Upper lobe of left lung (tissue), 4 donors: ENCODE data around the gene SPATA32.

Experiments used
- POLR2A ChIP-seq, 4 donors: fragments of 450-650 bp; IDR thresholded peaks; one replicate each; pipeline ENCODE4 v1.5.1; 2016 to 2017; ENCODE audit warnings: antibody characterized with exemption in 4 of 4, mild to moderate bottlenecking in 2 of 4
- TF ChIP-seq, protein P1 (sequence below), 6 experiments: fragments of 450-650 bp in 4 of 6; fragments of 200-600 bp in 2 of 6; sonication (generic) in 2 of 6; IDR thresholded peaks; one replicate each; pipeline ENCODE4 v1.5.1; 2016 to 2019; ENCODE audit warnings: antibody characterized with exemption in 6 of 6

DNA sequence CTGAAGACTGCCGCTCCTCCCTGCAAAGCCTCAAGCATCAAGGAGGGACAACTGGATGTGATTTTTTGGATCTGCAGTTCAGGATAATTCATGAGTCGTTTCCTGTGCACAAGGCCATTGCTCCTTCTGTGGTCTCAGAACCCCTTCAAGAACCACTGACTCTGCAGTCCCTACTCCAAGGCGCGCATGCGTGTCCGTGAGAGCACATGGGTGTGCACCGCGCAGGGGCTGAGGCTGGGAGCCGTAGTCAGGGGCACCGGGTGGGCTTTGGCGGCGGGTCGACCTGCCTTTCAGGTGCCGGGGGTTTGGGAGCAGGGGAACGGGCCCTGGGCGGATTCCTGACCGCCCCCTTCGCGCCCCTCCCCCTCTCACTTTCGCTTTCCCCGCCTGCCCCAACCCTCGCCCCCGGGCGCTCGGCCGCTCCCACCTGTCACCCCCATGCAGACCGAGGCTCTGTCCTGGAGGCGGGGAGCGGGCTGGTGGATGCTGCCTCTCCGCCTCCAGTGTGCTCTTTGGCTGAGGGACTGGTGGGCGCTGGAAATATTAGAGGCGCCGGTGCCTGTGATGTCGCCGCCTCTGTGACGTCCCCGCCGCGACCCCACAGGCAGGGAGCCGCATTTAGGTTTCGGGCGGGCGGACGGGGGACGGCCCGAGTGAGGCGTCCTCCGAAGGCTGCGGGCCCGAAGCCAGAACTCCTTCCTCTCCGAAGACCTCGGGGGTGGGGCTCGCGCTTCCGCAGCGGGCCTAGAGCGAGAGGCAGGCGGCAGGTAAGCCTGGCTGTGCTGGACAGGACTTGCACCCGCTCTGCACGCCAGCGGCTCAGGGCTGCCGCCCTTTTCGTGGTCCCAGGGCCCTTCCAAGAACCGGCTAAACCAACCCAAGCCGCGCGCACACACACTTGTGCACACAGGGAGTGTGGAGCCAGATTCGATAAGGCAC, at the start of gene SPATA32:
- TF ChIP-seq, protein P1, sequence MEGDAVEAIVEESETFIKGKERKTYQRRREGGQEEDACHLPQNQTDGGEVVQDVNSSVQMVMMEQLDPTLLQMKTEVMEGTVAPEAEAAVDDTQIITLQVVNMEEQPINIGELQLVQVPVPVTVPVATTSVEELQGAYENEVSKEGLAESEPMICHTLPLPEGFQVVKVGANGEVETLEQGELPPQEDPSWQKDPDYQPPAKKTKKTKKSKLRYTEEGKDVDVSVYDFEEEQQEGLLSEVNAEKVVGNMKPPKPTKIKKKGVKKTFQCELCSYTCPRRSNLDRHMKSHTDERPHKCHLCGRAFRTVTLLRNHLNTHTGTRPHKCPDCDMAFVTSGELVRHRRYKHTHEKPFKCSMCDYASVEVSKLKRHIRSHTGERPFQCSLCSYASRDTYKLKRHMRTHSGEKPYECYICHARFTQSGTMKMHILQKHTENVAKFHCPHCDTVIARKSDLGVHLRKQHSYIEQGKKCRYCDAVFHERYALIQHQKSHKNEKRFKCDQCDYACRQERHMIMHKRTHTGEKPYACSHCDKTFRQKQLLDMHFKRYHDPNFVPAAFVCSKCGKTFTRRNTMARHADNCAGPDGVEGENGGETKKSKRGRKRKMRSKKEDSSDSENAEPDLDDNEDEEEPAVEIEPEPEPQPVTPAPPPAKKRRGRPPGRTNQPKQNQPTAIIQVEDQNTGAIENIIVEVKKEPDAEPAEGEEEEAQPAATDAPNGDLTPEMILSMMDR (IDR thresholded peaks at IDR 0.05), result no peak
- TF ChIP-seq POLR2A (IDR thresholded peaks at IDR 0.05), result no peak
